Natural killer cell treated with Interleukin-12 subunit alpha and Interleukin-12 subunit beta and Interleukin-15 and Interleukin-18, amount 100 ng/mL, for 72 hours (primary cell): ENCODE measurements around the gene FERMT3. TPM values are rescaled to one million over a fixed set of nuclear protein-coding genes. Genes with fewer than 3 reads are reported as not detected.

Source experiments
- ATAC-seq, 2 donors: fragments of 150-1000 bp; cut with Tn5 transposase in 1 of 2; sonication (Bioruptor Pico), chemical (Tn5 transposase) in 1 of 2; 2 replicates each; pipeline ENCODE4 v1.10.0; 2021
- DNase-seq: peaks from one replicate; pipeline ENCODE4 v3.0.0; 2022; ENCODE audit warnings: low spot score
- H3K27ac Mint-ChIP-seq, 2 donors: 1 replicate in 1 of 2; 2 replicates in 1 of 2; pipeline ENCODE4 v1.8.0; 2022; ENCODE audit warnings: mixed read lengths in 2 of 2, mild to moderate bottlenecking in 1 of 2, moderate library complexity in 1 of 2
- H3K27me3 Mint-ChIP-seq, 2 donors: 1 replicate in 1 of 2; 2 replicates in 1 of 2; pipeline ENCODE4 v1.8.0; 2022; ENCODE audit warnings: mixed read lengths in 2 of 2
- H3K36me3 Mint-ChIP-seq: one replicate; pipeline ENCODE4 v1.8.0; 2022; ENCODE audit warnings: mixed read lengths
- H3K4me1 Mint-ChIP-seq, 2 donors: 1 replicate in 1 of 2; 2 replicates in 1 of 2; pipeline ENCODE4 v1.8.0; 2022; ENCODE audit warnings: low read depth in 2 of 2, mixed read lengths in 2 of 2, mild to moderate bottlenecking in 1 of 2
- H3K4me3 Mint-ChIP-seq: one replicate; pipeline ENCODE4 v1.8.0; 2022; ENCODE audit warnings: mixed read lengths
- H3K9me3 Mint-ChIP-seq: 2 replicates; pipeline ENCODE4 v1.8.0; 2022; ENCODE audit warnings: mixed read lengths
- total RNA-seq, 2 donors: library from RNA; stranded (reverse); gene quantifications; one replicate each; pipeline ENCODE4 v1.2.3, GENCODE V29; 2022

FERMT3 gene
- total RNA-seq, 2 donors from 2014 or later, result 249 to 276 TPM

DNA sequence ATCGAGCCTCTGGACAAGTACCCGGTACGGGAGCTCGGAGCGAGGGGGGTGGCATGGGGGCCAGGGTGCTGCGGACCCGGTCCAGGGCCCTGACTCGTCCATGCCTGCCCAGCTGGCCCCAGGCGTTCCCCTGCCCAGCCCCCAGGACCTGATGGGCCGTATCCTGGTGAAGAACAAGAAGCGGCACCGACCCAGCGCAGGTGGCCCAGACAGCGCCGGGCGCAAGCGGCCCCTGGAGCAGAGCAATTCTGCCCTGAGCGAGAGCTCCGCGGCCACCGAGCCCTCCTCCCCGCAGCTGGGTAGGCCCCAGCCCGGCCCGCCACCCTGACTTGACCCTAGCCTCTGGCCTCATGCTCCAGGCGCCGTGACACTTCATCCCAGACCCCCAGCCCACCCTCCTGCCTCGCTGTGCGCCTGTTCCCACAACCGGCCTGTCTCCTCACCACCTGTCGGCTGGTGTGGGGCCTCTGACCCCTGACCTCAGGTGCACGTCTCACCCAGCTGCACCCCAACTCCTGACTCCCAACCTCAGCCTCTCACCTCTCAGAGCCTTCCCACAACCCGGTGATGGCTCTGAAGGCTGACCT lies 52.5 kb downstream of the FERMT3 start:
- Mint-ChIP-seq H3K4me3 (peak overlapping the region; percentile 6), H3K9me3 (no peaks in the 10 kb centered on the region), H3K36me3 (peaks cover 8% of the 10 kb centered on the region), H3K27ac (peak overlapping the region; percentile 52 to 84), H3K27me3 (no peaks in the 10 kb centered on the region), H3K4me1 (peaks cover 10 to 15% of the 10 kb centered on the region in 2 donors)
- no peak for ATAC-seq
- DNase-seq, result no peak

DNA sequence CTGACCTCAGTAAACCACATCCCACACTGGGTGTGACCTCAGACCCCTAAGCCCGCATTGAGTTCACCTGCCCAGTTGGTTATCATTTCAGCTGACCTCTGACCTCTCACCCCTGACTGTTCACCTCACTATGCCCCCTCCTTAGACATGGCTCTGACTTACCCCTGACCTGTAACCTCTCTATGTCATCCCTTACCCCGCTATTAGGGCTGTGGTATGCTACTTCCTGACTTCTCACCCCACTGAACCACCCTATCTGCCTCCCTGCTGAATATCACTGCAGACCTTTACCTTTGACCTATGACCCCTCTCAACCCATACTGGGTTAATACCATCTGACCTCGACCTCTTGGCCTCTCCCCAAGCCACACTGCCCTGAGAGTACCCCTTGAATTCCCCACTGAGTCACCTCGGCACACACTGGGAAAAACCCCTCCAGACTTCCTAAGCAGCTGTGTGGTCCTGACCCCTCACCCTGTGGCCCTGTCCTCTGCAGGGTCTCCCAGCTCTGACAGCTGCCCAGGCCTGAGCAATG lies 53.1 kb downstream of the FERMT3 start:
- DNase-seq (no peak), ATAC-seq (peak; percentile 39 to 77)
- Mint-ChIP-seq H3K4me1 (peaks cover 10 to 15% of the 10 kb centered on the region in 2 donors), H3K36me3 (peaks cover 8% of the 10 kb centered on the region), H3K4me3 (peak overlapping the region; percentile 6), H3K9me3 (no peaks in the 10 kb centered on the region), H3K27me3 (no peaks in the 10 kb centered on the region), H3K27ac (peak overlapping the region; percentile 52 to 84)

DNA sequence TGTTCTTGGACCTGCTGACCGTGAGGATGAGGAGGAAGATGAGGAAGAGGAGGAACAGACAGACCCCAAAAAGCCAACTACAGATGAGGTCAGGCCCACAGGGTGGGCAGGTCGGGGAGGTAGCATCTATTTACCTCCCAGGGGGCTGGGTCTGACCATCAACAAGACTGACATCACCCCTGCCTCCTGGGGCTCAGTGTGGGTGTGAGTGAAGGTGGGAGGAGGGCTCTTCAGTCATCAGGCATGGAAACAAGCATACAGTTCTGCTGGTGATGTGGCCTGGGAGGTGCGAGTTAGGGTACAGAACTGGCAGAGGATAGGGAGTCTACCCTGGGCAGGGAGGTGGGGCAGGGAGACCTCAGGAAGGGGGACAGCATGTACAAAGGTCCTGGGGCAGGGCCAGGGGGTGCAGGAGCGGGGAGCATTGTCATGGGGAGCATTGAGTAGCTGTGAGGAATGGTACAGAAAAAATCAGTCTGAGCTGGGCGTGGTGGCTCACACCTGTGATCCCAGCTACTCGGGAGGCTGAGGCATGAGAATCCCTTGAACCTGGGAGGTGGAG lies 53.7 kb downstream of the FERMT3 start:
- no peaks in the 10 kb centered on the region for H3K9me3 Mint-ChIP-seq
- peak overlapping the region; percentile 6 for H3K4me3 Mint-ChIP-seq

DNA sequence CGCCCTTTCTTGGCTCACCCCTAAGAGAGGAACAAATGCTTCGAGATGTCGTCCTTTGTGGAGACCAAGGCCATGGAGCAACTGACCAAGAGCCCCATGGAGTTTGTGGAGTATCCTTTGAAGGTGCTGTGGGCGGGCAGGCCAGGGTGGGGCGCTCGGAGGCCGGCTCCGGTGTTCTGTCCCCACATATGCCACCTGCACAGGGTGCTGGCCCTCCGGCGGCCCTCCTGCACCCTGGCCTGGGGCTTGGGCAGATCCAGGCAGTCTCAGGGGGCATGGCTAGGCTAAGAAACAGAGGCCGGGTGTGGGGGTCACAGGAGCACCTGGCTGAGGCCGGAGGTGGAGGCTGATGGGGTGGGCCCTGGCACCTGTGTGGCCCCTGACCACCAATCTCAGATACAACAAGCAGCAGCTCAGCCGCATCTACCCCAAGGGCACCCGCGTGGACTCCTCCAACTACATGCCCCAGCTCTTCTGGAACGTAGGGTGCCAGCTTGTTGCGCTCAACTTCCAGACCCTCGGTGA lies 55.1 kb downstream of the FERMT3 start:
- H3K9me3 Mint-ChIP-seq, result no peaks in the 10 kb centered on the region
- no peak overlapping the region for H3K4me3 Mint-ChIP-seq
- H3K4me1 Mint-ChIP-seq, result peaks cover 10 to 15% of the 10 kb centered on the region in 2 donors
- no peaks in the 10 kb centered on the region for H3K27me3 Mint-ChIP-seq
- no peak overlapping the region for H3K27ac Mint-ChIP-seq
- no peak for DNase-seq
- no peak for ATAC-seq
- H3K36me3 Mint-ChIP-seq, result peaks cover 8% of the 10 kb centered on the region

More for the DNA sequence above, 53.7 kb downstream of the FERMT3 start:
- Mint-ChIP-seq H3K27me3 (no peaks in the 10 kb centered on the region), H3K36me3 (peaks cover 8% of the 10 kb centered on the region), H3K4me1 (peaks cover 10 to 15% of the 10 kb centered on the region in 2 donors), H3K27ac (peak overlapping the region; percentile 52 to 84)
- ATAC-seq, result peak in 1 of 2 donors; percentile 17
- DNase-seq, result no peak

DNA sequence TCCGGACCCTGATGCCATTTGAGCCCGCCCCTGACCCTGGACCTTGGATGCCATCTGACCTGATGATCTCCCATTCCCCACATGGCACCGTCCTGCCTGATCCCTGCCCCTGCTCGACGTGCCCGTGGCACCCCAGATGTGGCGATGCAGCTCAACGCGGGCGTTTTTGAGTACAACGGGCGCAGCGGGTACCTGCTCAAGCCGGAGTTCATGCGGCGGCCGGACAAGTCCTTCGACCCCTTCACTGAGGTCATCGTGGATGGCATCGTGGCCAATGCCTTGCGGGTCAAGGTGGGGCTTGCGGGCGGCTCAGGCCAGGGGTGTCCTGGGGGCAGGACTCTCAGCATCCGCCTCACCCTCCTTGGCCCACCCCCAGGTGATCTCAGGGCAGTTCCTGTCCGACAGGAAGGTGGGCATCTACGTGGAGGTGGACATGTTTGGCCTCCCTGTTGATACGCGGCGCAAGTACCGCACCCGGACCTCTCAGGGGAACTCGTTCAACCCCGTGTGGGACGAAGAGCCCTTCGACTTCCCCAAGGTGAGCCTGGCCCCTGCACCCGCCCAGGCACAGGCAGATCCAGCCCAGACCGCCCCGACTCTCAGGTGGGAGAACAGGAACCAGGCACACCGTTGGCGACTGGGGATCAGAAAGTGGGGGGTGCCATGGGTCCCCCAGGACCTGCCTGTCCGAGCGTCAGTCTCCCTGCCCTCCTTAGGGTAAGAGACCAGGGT lies 55.9 kb downstream of the FERMT3 start:
- Mint-ChIP-seq H3K4me1 (peaks cover 11 to 15% of the 10 kb centered on the region in 2 donors), H3K4me3 (no peak overlapping the region), H3K27me3 (no peaks in the 10 kb centered on the region), H3K36me3 (peaks cover 8% of the 10 kb centered on the region), H3K9me3 (no peaks in the 10 kb centered on the region), H3K27ac (no peak overlapping the region)
- ATAC-seq (no peak), DNase-seq (no peak)

DNA sequence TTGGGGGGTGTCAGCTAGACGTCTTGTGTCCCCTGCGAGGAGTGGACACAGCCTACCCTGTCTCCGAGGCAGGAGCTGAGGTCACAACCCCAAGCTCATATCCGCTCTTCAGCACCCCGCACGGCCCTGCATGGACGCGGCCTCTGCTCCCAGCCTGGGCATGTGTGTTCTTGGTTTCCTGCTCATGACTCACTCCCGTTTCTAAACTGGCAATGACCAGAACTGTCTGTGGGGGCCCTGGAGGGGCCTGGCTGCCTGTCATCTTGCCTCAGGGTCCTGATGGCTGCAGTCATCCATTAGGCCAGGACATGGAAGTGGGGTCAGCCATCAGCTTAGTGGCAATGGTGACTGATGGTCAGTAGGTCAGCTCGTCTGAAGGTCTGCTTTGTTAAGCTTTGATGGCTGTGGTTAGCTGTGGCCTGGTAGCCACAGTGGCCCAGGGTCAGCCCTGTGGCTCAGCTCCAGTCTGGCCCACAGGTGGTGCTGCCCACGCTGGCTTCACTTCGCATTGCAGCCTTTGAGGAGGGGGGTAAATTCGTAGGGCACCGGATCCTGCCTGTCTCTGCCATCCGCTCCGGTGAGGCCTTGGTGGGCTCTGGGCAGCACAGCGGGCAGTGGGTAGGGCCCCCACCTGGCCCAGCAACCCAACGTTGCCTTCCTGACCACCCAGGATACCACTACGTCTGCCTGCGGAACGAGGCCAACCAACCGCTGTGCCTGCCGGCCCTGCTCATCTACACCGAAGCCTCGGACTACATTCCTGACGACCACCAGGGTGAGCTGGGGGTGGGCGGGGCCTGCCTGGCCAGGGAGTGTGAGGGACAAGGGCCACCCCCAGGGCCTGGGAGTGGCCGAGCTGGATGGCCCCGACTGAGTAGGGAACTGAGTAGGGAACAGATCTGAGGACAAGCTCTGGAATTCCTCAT lies 56.8 kb downstream of the FERMT3 start:
- no peak for ATAC-seq
- no peak overlapping the region for H3K4me3 Mint-ChIP-seq
- H3K4me1 Mint-ChIP-seq, result peaks cover 19 to 23% of the 10 kb centered on the region in 2 donors
- no peaks in the 10 kb centered on the region for H3K9me3 Mint-ChIP-seq
- H3K27me3 Mint-ChIP-seq, result no peaks in the 10 kb centered on the region
- H3K36me3 Mint-ChIP-seq, result peaks cover 8% of the 10 kb centered on the region
- no peak overlapping the region for H3K27ac Mint-ChIP-seq
- no peak for DNase-seq

DNA sequence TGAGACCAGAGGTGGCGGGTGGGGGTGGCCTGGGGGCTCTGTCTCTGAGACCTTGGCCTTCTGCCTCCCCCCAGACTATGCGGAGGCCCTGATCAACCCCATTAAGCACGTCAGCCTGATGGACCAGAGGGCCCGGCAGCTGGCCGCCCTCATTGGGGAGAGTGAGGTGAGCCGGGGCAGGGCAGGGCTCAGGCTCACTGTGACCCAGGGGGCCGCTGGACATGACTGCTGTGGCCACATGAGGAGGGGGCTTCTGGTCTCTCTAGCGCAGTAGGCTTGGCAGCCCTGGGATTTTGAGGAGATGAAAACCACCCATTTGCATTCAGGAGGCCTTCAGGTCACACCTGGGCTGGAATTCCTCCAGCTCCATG lies 57.4 kb downstream of the FERMT3 start:
- DNase-seq (no peak), ATAC-seq (no peak)
- Mint-ChIP-seq H3K9me3 (no peaks in the 10 kb centered on the region), H3K4me3 (no peak overlapping the region), H3K4me1 (peaks cover 25 to 28% of the 10 kb centered on the region in 2 donors), H3K36me3 (peaks cover 8% of the 10 kb centered on the region), H3K27me3 (no peaks in the 10 kb centered on the region), H3K27ac (no peak overlapping the region)

DNA sequence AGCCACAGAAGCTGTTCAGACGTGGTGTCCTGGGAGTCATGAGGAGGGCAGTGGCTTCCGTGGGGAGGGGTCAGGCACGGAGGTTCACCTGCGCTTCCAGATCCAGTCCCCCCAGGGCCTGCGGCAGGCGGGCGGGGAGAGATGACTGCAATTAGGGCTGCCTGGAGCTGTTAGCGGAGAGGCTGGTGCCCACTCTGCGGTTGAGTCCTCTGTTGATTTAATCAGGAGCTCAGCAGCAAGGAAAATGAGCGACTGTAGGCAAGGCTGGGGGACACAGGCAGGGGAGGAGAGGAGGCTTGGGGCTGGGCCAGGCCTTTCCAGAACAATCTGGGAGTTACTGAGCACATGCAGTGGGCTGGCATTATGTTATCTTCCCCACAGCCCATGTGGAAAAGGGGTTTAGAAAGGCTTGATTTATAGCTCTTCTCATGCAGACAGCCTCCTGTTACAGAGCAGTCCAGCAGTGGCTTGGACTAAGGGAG lies 57.9 kb downstream of the FERMT3 start:
- H3K27ac Mint-ChIP-seq, result no peak overlapping the region
- peaks cover 27 to 29% of the 10 kb centered on the region in 2 donors for H3K4me1 Mint-ChIP-seq
- no peaks in the 10 kb centered on the region for H3K27me3 Mint-ChIP-seq
- no peak for DNase-seq
- peaks cover 6% of the 10 kb centered on the region for H3K36me3 Mint-ChIP-seq
- H3K9me3 Mint-ChIP-seq, result no peaks in the 10 kb centered on the region
- no peak for ATAC-seq
- no peak overlapping the region for H3K4me3 Mint-ChIP-seq

DNA sequence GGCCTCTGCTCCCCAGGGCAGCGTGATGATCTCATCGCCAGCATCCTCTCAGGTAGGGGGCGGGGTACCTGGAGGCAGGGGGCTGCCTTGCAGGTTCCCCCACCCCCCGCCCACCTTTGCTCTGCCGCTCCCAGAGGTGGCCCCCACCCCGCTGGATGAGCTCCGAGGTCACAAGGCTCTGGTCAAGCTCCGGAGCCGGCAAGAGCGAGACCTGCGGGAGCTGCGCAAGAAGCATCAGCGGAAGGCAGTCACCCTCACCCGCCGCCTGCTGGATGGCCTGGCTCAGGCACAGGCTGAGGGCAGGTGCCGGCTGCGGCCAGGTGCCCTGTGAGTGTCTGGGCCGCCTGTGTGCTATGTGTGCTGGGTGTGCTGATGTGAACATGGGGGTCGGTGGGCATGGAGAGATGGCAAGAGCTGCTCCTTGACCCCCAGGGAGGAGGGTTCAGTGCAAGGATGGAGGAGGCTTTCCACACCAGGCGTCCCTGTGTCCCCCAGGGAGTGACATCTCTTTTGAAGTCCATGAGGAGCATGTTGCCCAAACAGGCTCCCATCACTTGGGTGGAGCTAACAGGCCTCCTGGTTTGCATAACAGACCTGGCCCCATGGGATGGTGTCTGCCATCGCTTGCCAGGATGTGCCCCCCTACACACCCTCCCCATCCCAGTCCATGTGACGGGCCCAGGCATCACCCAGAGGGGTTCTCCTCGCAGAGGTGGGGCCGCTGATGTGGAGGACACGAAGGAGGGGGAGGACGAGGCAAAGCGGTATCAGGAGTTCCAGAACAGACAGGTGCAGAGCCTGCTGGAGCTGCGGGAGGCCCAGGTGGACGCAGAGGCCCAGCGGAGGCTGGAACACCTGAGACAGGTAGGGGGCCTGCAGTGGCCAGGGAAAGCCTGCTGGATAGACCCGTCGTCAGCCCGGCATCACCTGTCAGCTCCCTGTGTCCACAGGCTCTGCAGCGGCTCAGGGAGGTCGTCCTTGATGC lies 58.9 kb downstream of the FERMT3 start:
- Mint-ChIP-seq H3K27ac (no peak overlapping the region), H3K9me3 (no peaks in the 10 kb centered on the region), H3K36me3 (no peaks in the 10 kb centered on the region), H3K4me3 (no peak overlapping the region), H3K4me1 (peaks cover 24% of the 10 kb centered on the region in 2 donors), H3K27me3 (no peaks in the 10 kb centered on the region)
- DNase-seq (no peak), ATAC-seq (no peak)

DNA sequence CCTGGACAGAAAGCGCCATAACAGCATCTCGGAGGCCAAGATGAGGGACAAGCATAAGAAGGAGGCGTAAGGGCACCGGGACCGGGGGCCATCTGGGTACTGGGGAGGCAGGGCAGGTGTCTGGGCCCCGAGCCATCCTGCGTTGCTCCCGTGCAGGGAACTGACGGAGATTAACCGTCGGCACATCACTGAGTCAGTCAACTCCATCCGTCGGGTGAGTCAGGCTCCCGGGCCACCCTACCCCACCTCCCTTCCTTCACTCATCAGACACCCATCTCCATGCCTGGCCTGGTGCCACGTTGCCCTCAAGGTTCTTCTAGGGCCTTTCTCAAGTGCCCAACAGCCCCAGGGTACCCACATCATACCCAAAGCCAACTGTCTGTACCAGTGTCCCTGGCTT lies 59.8 kb downstream of the FERMT3 start:
- Mint-ChIP-seq H3K36me3 (no peaks in the 10 kb centered on the region), H3K4me3 (no peak overlapping the region), H3K9me3 (no peaks in the 10 kb centered on the region), H3K4me1 (peaks cover 24% of the 10 kb centered on the region in 2 donors), H3K27ac (no peak overlapping the region), H3K27me3 (no peaks in the 10 kb centered on the region)
- no peak for DNase-seq
- ATAC-seq, result no peak

DNA sequence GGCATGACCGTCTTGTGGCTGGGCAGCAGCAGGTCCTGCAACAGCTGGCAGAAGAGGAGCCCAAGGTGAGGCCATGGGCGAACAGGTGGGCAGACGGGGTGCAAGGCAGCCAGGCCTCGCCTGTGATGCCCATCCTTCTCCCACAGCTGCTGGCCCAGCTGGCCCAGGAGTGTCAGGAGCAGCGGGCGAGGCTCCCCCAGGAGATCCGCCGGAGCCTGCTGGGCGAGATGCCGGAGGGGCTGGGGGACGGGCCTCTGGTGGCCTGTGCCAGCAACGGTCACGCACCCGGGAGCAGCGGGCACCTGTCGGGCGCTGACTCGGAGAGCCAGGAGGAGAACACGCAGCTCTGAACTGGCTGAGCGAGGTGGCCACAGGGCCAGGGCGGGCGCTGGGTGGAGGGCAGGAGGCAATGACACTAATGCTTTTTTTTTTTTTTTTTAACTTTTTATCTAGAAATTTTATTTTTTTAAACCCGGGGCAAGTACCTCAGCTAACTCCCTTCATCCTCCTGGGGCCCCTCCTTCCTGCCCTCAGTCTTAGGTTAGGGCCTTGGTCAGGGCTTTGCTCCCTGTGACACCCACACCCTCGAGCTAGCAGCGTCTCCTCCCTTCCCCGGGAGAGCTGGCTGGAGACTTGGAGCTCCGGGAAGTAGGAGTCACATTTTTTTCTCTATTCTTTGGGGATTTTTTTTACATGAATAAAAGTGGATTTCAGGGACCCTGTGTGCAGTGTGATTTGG lies 60.9 kb downstream of the FERMT3 start:
- DNase-seq (no peak), ATAC-seq (no peak)
- peak overlapping the region; percentile 99 for H3K27ac Mint-ChIP-seq
- H3K4me1 Mint-ChIP-seq, result peaks cover 28 to 30% of the 10 kb centered on the region in 2 donors
- peak overlapping the region; percentile 100 for H3K4me3 Mint-ChIP-seq
- H3K36me3 Mint-ChIP-seq, result no peaks in the 10 kb centered on the region
- H3K9me3 Mint-ChIP-seq, result no peaks in the 10 kb centered on the region
- no peaks in the 10 kb centered on the region for H3K27me3 Mint-ChIP-seq
